NCI-H510A treated with DMSO at 0.1 percent for 48 hours (cell line): ENCODE measurements around the gene EFNA3.
A peak's percentile ranks its signal among the peaks of the same experiment; 100 is the strongest.

ENCODE experiments used
- DNase-seq: peaks from one replicate; lab custom pipeline; 2025; lab: John Stamatoyannopoulos, UW

Gene EFNA3

GRCh38 chr1:155066777-155067176, 11.9 kb upstream of the EFNA3 start:
- DNase-seq: no peak

- DNase-seq: no peak
Observed at GRCh38 chr1:155068599-155068998, 10.0 kb upstream of the EFNA3 start.

GRCh38 chr1:155069551-155070157, 9.0 kb upstream of the EFNA3 start:
- peak; percentile 60 for DNase-seq

- DNase-seq: peak; percentile 60
Observed at GRCh38 chr1:155070158-155070621, 8.4 kb upstream of the EFNA3 start.

- peak; percentile 82 for DNase-seq
Observed at GRCh38 chr1:155070721-155071569, 7.7 kb upstream of the EFNA3 start.

- DNase-seq: peak; percentile 24
Observed at GRCh38 chr1:155071701-155072100, 6.9 kb upstream of the EFNA3 start.

- DNase-seq: no peak
Observed at GRCh38 chr1:155072531-155073289, 5.9 kb upstream of the EFNA3 start.

GRCh38 chr1:155073377-155074242, 5.0 kb upstream of the EFNA3 start:
- no peak for DNase-seq

GRCh38 chr1:155075535-155075934, 3.1 kb upstream of the EFNA3 start:
- peak; percentile 55 for DNase-seq

GRCh38 chr1:155076371-155076770, 2.3 kb upstream of the EFNA3 start:
- DNase-seq: no peak

- no peak for DNase-seq
Observed at GRCh38 chr1:155077346-155077745, 1.3 kb upstream of the EFNA3 start.

- no peak for DNase-seq
Observed at GRCh38 chr1:155077758-155078445, 735 bp upstream of the EFNA3 start.

GRCh38 chr1:155079210-155079486, 511 bp downstream of the EFNA3 start:
- no peak for DNase-seq

- no peak for DNase-seq
Observed at GRCh38 chr1:155079487-155080311, 1.1 kb downstream of the EFNA3 start.

- peak; percentile 35 for DNase-seq
Observed at GRCh38 chr1:155080312-155081228, 1.9 kb downstream of the EFNA3 start.

GRCh38 chr1:155081472-155082300, 3.0 kb downstream of the EFNA3 start:
- DNase-seq: no peak

- DNase-seq: no peak
Observed at GRCh38 chr1:155082301-155083051, 3.8 kb downstream of the EFNA3 start.
